ENCODE results near the gene KIF13A. TPM values are rescaled to one million over a fixed set of nuclear protein-coding genes. Genes with fewer than 3 reads are reported as not detected.

Gene KIF13A
- total RNA-seq, 1 experiment from 2014 or later, result 14.1 TPM

- Mint-ChIP-seq H3K27ac (ENCODE audit: unreplicated experiment) (no peak overlapping the region), H3K9me3 (ENCODE audit: low read depth, unreplicated experiment) (no peaks in the 10 kb centered on the region), H3K4me1 (ENCODE audit: low read depth, unreplicated experiment) (peaks cover 9% of the 10 kb centered on the region), H3K36me3 (ENCODE audit: insufficient read depth, unreplicated experiment) (no peaks in the 10 kb centered on the region), H3K27me3 (ENCODE audit: unreplicated experiment) (no peaks in the 10 kb centered on the region), H3K4me3 (ENCODE audit: low read depth, unreplicated experiment) (no peak overlapping the region)
- no TSS peak for BruUV-seq (replicated peaks)
- DNase-seq, result no peak
- CTCF ChIA-PET, result no interaction called here
- intact Hi-C loops (cut with micrococcal nuclease; ENCODE audit: unreplicated experiment), result loop anchor here (10.0 kb wide), 1 partner anchor 117 kb away; the partner anchor contains the start of gene KIF13A
- no peak for TF ChIP-seq CTCF (IDR thresholded peaks at IDR 0.05; ENCODE audit: unreplicated experiment)
These were observed 119.6 kb downstream of the KIF13A start for GRCh38 chr6:17867880-17868279.

GRCh38 chr6:17866876-17867444 lies 120.5 kb downstream of the KIF13A start:
- Mint-ChIP-seq H3K4me1 (ENCODE audit: low read depth, unreplicated experiment) (peaks cover 9% of the 10 kb centered on the region), H3K4me3 (ENCODE audit: low read depth, unreplicated experiment) (no peak overlapping the region), H3K27me3 (ENCODE audit: unreplicated experiment) (no peaks in the 10 kb centered on the region), H3K9me3 (ENCODE audit: low read depth, unreplicated experiment) (no peaks in the 10 kb centered on the region), H3K27ac (ENCODE audit: unreplicated experiment) (no peak overlapping the region), H3K36me3 (ENCODE audit: insufficient read depth, unreplicated experiment) (no peaks in the 10 kb centered on the region)
- CTCF ChIA-PET, result no interaction called here
- BruUV-seq (replicated peaks), result no TSS peak
- TF ChIP-seq CTCF (IDR thresholded peaks at IDR 0.05; ENCODE audit: unreplicated experiment), result no peak
- intact Hi-C loops (cut with micrococcal nuclease; ENCODE audit: unreplicated experiment), result loop anchor here (10.0 kb wide), 1 partner anchor 118 kb away; the partner anchor contains the start of gene KIF13A
- no peak for DNase-seq

GRCh38 chr6:17865798-17866725 lies 121.4 kb downstream of the KIF13A start:
- Mint-ChIP-seq H3K4me1 (ENCODE audit: low read depth, unreplicated experiment) (peaks cover 9% of the 10 kb centered on the region), H3K4me3 (ENCODE audit: low read depth, unreplicated experiment) (no peak overlapping the region), H3K9me3 (ENCODE audit: low read depth, unreplicated experiment) (no peaks in the 10 kb centered on the region), H3K27me3 (ENCODE audit: unreplicated experiment) (no peaks in the 10 kb centered on the region), H3K36me3 (ENCODE audit: insufficient read depth, unreplicated experiment) (no peaks in the 10 kb centered on the region), H3K27ac (ENCODE audit: unreplicated experiment) (peak overlapping the region; percentile 27)
- CTCF ChIA-PET, result no interaction called here
- no peak for TF ChIP-seq CTCF (IDR thresholded peaks at IDR 0.05; ENCODE audit: unreplicated experiment)
- intact Hi-C loops (cut with micrococcal nuclease; ENCODE audit: unreplicated experiment), result loop anchor here (10.0 kb wide), 1 partner anchor 119 kb away; the partner anchor contains the start of gene KIF13A
- no TSS peak for BruUV-seq (replicated peaks)
- peak; percentile 64 for DNase-seq

- no peaks in the 10 kb centered on the region for H3K36me3 Mint-ChIP-seq (ENCODE audit: insufficient read depth, unreplicated experiment)
- intact Hi-C loops (cut with micrococcal nuclease; ENCODE audit: unreplicated experiment), result loop anchor here (10.0 kb wide), 1 partner anchor 120 kb away; the partner anchor contains the start of gene KIF13A
- DNase-seq, result peak; percentile 13
- H3K27ac Mint-ChIP-seq (ENCODE audit: unreplicated experiment), result peak overlapping the region; percentile 27
- H3K4me1 Mint-ChIP-seq (ENCODE audit: low read depth, unreplicated experiment), result peaks cover 9% of the 10 kb centered on the region
- BruUV-seq (replicated peaks), result no TSS peak
- no peak overlapping the region for H3K4me3 Mint-ChIP-seq (ENCODE audit: low read depth, unreplicated experiment)
- CTCF ChIA-PET, result no interaction called here
- TF ChIP-seq CTCF (IDR thresholded peaks at IDR 0.05; ENCODE audit: unreplicated experiment), result no peak
- no peaks in the 10 kb centered on the region for H3K27me3 Mint-ChIP-seq (ENCODE audit: unreplicated experiment)
- no peaks in the 10 kb centered on the region for H3K9me3 Mint-ChIP-seq (ENCODE audit: low read depth, unreplicated experiment)
These were observed 122.2 kb downstream of the KIF13A start for GRCh38 chr6:17865243-17865642.

Measured in Calu3 (cell line).